Naive thymus-derived CD4-positive, alpha-beta T cell (primary cell): ENCODE results near the gene SLC7A1. TPM values are rescaled to one million over a fixed set of nuclear protein-coding genes. Genes with fewer than 3 reads are reported as not detected.

Experiments
- ATAC-seq: fragments of 150-1000 bp; cut with Tn5 transposase; 2 replicates; pipeline ENCODE4 v1.10.0; 2021; ENCODE audit warnings: mild to moderate bottlenecking, moderate library complexity
- CTCF ChIA-PET: fragments of 350-600 bp; sonication (Branson Sonifier 250); formaldehyde crosslinking; loops from one replicate; lab custom pipeline; 2021; ENCODE audit warnings: antibody characterized with exemption; lab: Charles Lee
- POLR2A ChIA-PET: fragments of 350-600 bp; sonication (Branson Sonifier 250); formaldehyde crosslinking; loops from one replicate; lab custom pipeline; 2021; ENCODE audit warnings: antibody characterized with exemption, inconsistent platforms; lab: Charles Lee
- DNase-seq, 9 donors: peaks; one replicate each; pipeline versions ENCODE4 v3.0.0 to v3.0.0-alpha.2; 2020 to 2022; ENCODE audit warnings: mixed read lengths in 1 of 9
- H3K27ac ChIP-seq: one replicate; pipeline ENCODE4 v1.7.0; 2013; ENCODE audit warnings: mild to moderate bottlenecking, low read depth, low read length, moderate library complexity
- H3K27me3 ChIP-seq, 2 donors: one replicate each; pipeline ENCODE4 v1.7.0; 2013; ENCODE audit warnings: low read length in 2 of 2, mild to moderate bottlenecking in 2 of 2, moderate library complexity in 2 of 2; ENCODE audit not compliant: control insufficient read depth in 2 of 2, insufficient read depth in 2 of 2
- H3K36me3 ChIP-seq, 3 experiments: 1 replicate in 2 of 3; 2 replicates in 1 of 3; pipeline ENCODE4 v1.7.0; 2013; ENCODE audit warnings: low read length in 3 of 3, mild to moderate bottlenecking in 3 of 3, moderate library complexity in 1 of 3; ENCODE audit not compliant: insufficient read depth in 3 of 3, control insufficient read depth in 2 of 3
- H3K4me1 ChIP-seq, 2 donors: one replicate each; pipeline ENCODE4 v1.7.0; 2013; ENCODE audit warnings: low read length in 2 of 2, mild to moderate bottlenecking in 2 of 2, moderate library complexity in 1 of 2; ENCODE audit not compliant: control insufficient read depth in 2 of 2, insufficient read depth in 2 of 2
- H3K4me3 ChIP-seq: 2 replicates; pipeline ENCODE4 v1.7.0; 2013; ENCODE audit warnings: mild to moderate bottlenecking, low read length
- H3K9me3 ChIP-seq, 3 experiments: 1 replicate in 2 of 3; 2 replicates in 1 of 3; pipeline ENCODE4 v1.7.0; 2013; ENCODE audit warnings: low read length in 3 of 3; ENCODE audit not compliant: control insufficient read depth in 2 of 3
- H3K27ac Mint-ChIP-seq, 9 donors: one replicate each; pipeline ENCODE4 v1.8.0; 2020 to 2022; ENCODE audit warnings: mixed read lengths in 9 of 9, mild to moderate bottlenecking in 8 of 9, moderate library complexity in 5 of 9, inconsistent platforms in 2 of 9
- H3K27me3 Mint-ChIP-seq, 5 donors: one replicate each; pipeline ENCODE4 v1.8.0; 2021 to 2022; ENCODE audit warnings: mixed read lengths in 5 of 5, mild to moderate bottlenecking in 1 of 5
- H3K36me3 Mint-ChIP-seq, 5 donors: one replicate each; pipeline ENCODE4 v1.8.0; 2020 to 2022; ENCODE audit warnings: mixed read lengths in 5 of 5, mild to moderate bottlenecking in 3 of 5, inconsistent platforms in 1 of 5
- H3K4me1 Mint-ChIP-seq, 7 donors: one replicate each; pipeline ENCODE4 v1.8.0; 2020 to 2022; ENCODE audit warnings: mixed read lengths in 7 of 7, mild to moderate bottlenecking in 3 of 7, inconsistent platforms in 1 of 7
- H3K4me3 Mint-ChIP-seq, 10 donors: one replicate each; pipeline ENCODE4 v1.8.0; 2020 to 2022; ENCODE audit warnings: mild to moderate bottlenecking in 10 of 10, mixed read lengths in 10 of 10, moderate library complexity in 6 of 10, inconsistent platforms in 2 of 10
- H3K9me3 Mint-ChIP-seq, 11 donors: one replicate each; pipeline ENCODE4 v1.8.0; 2020 to 2022; ENCODE audit warnings: mixed read lengths in 11 of 11, mild to moderate bottlenecking in 4 of 11, inconsistent platforms in 1 of 11, moderate library complexity in 1 of 11
- intact Hi-C, 2 donors: fragments of 100-400 bp; cut with micrococcal nuclease; formaldehyde crosslinking; loops; one replicate each; pipeline ENCODE4 v1.15.1; 2023
- polyA plus RNA-seq, 2 donors: library from polyadenylated mRNA; unstranded; fragments of 300-500 nt; fragmentation: Illumina TruSeq; gene quantifications; one replicate each; pipeline ENCODE4 v1.2.3, GENCODE V29; 2021
- total RNA-seq, 6 experiments: library from RNA in 5 of 6; stranded (reverse) in 5 of 6; gene quantifications; 1 replicate in 5 of 6; 2 replicates in 1 of 6; pipeline ENCODE4 v1.2.3 and lab custom pipeline; 2021 to 2026

Gene SLC7A1
- total and polyA plus RNA-seq, 7 experiments from 2014 or later = 4.9 to 63.8 (median 23.1) TPM

DNA sequence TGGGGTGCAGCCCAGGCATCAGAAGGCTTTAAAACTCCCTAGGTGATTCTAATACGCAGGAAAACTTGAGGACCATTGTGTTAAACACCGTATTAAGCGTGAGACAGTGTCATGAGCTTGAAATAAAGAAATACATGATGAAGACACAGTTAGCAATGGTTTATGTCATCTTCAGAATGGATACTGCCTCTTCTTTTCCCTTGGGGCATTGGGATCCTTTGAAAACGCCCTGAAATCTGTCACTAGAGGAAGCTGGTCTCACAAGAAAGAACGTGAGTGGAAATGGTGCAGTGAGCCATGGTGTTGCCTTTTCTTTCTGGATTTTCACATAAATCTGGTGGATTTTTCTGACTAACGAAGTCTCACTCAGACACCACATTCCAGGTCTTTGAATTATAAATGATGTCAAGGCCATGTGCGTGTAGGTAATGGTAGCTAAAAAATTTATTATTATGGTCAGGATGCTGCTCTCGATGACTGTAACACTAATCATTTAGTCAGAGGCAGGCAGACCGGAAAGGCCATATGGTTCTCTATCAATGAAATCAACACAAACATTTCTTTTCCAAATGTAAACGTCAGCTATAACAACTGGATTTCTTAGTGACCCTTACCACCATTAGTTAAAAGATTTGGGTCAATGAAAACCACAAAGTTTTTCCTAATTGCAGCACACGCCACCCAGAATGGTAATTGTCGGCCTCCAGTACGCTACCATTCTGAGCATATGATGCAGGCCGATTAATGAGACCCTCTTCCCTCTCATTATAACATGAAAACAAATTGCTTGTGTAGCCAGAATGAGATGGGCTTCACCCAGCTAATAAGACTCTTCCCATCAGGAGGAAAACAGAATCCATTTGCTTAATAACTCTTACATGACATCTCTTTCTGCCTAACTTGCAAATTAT is 105.6 kb downstream of the SLC7A1 start:
- POLR2A ChIA-PET = no interaction called here
- Histone ChIP-seq H3K27ac (no peak overlapping the region), H3K4me3 (no peak overlapping the region), H3K9me3 (no peaks in the 10 kb centered on the region), H3K27me3 (no peaks in the 10 kb centered on the region), H3K36me3 (no peaks in the 10 kb centered on the region), H3K4me1 (no peaks in the 10 kb centered on the region)
- CTCF ChIA-PET = interaction anchor here (0.7 kb wide), 1 partner anchor 12 kb away, joined by 3 read pairs; no protein-coding TSS in a partner anchor
- Mint-ChIP-seq H3K36me3 (no peaks in the 10 kb centered on the region), H3K4me3 (no peak overlapping the region), H3K27ac (no peak overlapping the region), H3K4me1 (no peaks in the 10 kb centered on the region), H3K9me3 (no peaks in the 10 kb centered on the region), H3K27me3 (peaks cover 2 to 23% (median 7%) of the 10 kb centered on the region in 5 donors)
- intact Hi-C loops = no loop called here
- ATAC-seq (no peak), DNase-seq (no peak)

DNA sequence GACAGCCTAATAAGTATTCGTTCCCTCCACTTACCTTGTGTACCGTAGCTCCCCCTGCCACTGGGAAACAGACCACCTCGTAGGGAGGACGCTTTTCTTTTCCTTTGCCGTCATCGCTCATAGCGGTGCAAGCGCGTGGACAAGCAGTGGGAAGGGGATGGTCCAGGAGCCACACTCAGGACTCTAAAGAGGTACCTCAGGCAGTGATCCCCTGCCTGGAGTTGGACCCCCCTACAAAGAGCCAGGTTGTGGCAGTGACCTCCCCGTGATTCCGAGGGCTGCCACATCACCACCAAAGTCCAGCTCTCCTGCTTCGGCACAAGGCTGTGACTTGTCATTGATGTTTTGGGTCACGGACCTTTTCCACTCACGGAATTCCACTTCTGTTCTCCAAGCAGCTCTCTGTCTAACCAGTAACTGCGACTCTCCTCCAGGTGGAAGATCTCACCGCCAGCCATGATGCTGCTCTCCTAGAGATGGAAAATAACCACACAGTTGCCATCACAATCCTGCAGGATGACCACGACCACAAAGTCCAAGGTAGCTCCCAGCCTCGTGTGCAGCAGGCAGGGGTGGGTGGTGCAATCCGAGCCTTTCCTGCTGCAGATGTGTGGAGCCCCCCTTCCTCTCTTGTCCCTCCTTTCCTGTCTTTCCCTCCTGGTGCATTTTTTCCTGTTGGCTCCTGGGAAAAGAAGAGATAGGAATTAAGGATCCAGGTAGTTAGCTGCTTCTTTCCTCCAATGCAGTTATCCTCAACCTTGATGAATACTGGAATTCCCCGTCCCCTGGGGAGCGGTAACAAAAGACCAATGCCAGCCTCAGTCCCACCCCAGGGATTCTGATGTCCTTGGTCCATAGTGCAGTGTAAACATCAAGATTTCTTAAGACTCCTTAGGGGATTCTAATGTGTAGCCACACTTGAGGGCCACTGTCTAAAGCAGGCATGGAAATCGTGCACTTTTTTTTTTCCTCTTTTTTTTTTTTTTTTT is 107.7 kb downstream of the SLC7A1 start:
- Histone ChIP-seq H3K4me3 (no peak overlapping the region), H3K27me3 (no peaks in the 10 kb centered on the region), H3K36me3 (no peaks in the 10 kb centered on the region), H3K27ac (no peak overlapping the region), H3K4me1 (no peaks in the 10 kb centered on the region), H3K9me3 (no peaks in the 10 kb centered on the region)
- DNase-seq (no peak), ATAC-seq (no peak)
- Mint-ChIP-seq H3K36me3 (no peaks in the 10 kb centered on the region), H3K27ac (no peak overlapping the region), H3K4me3 (no peak overlapping the region), H3K9me3 (no peaks in the 10 kb centered on the region), H3K4me1 (no peaks in the 10 kb centered on the region), H3K27me3 (peaks cover 0 to 14% (median 5%) of the 10 kb centered on the region in 5 donors)
- CTCF ChIA-PET = no interaction called here
- intact Hi-C loops = no loop called here
- POLR2A ChIA-PET = interaction anchor here (0.6 kb wide), 1 partner anchor 49 kb away, joined by 3 read pairs; no protein-coding TSS in a partner anchor

DNA sequence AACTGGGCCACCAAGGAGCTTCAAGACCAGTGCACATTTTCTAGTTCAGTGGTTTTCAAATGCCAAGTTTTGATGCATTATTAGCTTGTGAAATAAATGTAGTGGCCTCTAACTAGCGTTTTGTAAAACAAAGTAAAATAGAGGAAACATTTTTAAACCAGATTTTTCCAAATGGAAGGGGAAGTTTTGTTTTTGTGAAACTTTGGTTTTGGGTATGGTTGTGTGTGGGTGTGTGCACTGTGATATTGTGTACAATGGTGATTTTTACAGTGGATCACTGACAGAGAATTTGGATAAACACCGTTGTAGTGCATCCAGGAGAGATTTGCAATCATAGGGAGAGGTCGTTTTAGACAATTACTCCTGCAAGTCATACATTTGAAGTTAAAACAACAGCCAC is 108.9 kb downstream of the SLC7A1 start:
- DNase-seq = no peak
- Mint-ChIP-seq H3K9me3 (no peaks in the 10 kb centered on the region), H3K27ac (no peak overlapping the region), H3K4me1 (no peaks in the 10 kb centered on the region), H3K36me3 (no peaks in the 10 kb centered on the region), H3K4me3 (no peak overlapping the region), H3K27me3 (peaks cover 0 to 14% (median 5%) of the 10 kb centered on the region in 5 donors)
- no peaks in the 10 kb centered on the region for H3K4me1 ChIP-seq
- intact Hi-C loops = no loop called here
- H3K36me3 ChIP-seq = no peaks in the 10 kb centered on the region
- H3K9me3 ChIP-seq = no peaks in the 10 kb centered on the region
- no peaks in the 10 kb centered on the region for H3K27me3 ChIP-seq
- CTCF ChIA-PET = no interaction called here
- no peak for ATAC-seq
- H3K4me3 ChIP-seq = no peak overlapping the region
- H3K27ac ChIP-seq = no peak overlapping the region
- POLR2A ChIA-PET = no interaction called here

DNA sequence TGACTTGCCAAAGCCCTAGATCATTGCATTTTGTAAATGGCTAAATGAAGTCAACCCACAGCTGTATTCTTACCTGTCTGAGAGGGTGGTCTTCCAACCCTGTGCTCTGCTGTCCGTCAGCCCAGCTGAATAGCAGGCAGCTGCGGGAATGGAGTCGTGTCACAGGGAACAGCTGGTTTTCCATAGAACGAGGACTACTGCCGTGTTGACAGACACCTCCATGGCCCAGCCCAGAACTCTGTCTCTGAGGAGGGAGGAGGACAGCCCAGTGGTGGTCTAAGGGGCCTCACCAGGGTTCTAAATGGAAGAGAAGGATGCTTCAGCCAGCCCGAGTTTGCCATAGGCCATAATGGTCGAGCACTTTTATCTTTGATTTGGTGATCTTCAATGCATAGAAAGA is 110.7 kb downstream of the SLC7A1 start:
- H3K4me3 Mint-ChIP-seq = no peak overlapping the region
- Histone ChIP-seq H3K27me3 (no peaks in the 10 kb centered on the region), H3K27ac (no peak overlapping the region), H3K4me1 (no peaks in the 10 kb centered on the region), H3K9me3 (no peaks in the 10 kb centered on the region), H3K4me3 (no peak overlapping the region), H3K36me3 (no peaks in the 10 kb centered on the region)
- no peak overlapping the region for H3K27ac Mint-ChIP-seq
- ChIA-PET CTCF (no interaction called here), POLR2A (no interaction called here)
- H3K27me3 Mint-ChIP-seq = peaks cover 0 to 14% (median 5%) of the 10 kb centered on the region in 5 donors
- no peak for ATAC-seq
- intact Hi-C loops = no loop called here
- no peaks in the 10 kb centered on the region for H3K9me3 Mint-ChIP-seq
- H3K36me3 Mint-ChIP-seq = no peaks in the 10 kb centered on the region
- no peak for DNase-seq
- H3K4me1 Mint-ChIP-seq = no peaks in the 10 kb centered on the region

DNA sequence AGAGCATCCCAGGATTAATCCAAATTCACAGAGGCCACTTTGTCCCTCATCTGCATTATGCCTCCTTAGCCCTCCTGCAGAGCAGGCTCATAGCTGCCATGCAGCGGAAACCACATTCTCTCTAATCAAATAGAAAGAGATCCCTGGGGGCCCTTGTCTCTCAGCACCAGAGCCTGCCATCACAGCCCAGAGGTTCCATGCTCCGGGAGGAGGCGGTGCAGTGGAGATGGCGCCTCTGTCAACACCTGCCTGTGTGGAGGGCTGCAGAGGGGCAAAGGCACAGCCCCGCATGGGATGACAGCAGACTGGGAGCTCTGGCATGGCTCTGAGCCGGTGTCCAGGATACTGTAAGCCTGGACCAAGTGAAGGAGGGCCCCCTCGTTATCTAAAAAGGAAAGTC is 111.3 kb downstream of the SLC7A1 start:
- Mint-ChIP-seq H3K4me3 (no peak overlapping the region), H3K4me1 (no peaks in the 10 kb centered on the region), H3K36me3 (no peaks in the 10 kb centered on the region), H3K9me3 (no peaks in the 10 kb centered on the region), H3K27me3 (peaks cover 0 to 14% (median 5%) of the 10 kb centered on the region in 5 donors), H3K27ac (no peak overlapping the region)
- no peak for ATAC-seq
- intact Hi-C loops = no loop called here
- H3K27ac ChIP-seq = no peak overlapping the region
- no peak overlapping the region for H3K4me3 ChIP-seq
- no peaks in the 10 kb centered on the region for H3K9me3 ChIP-seq
- DNase-seq = no peak
- POLR2A ChIA-PET = no interaction called here
- CTCF ChIA-PET = no interaction called here
- H3K36me3 ChIP-seq = no peaks in the 10 kb centered on the region
- no peaks in the 10 kb centered on the region for H3K4me1 ChIP-seq
- no peaks in the 10 kb centered on the region for H3K27me3 ChIP-seq

DNA sequence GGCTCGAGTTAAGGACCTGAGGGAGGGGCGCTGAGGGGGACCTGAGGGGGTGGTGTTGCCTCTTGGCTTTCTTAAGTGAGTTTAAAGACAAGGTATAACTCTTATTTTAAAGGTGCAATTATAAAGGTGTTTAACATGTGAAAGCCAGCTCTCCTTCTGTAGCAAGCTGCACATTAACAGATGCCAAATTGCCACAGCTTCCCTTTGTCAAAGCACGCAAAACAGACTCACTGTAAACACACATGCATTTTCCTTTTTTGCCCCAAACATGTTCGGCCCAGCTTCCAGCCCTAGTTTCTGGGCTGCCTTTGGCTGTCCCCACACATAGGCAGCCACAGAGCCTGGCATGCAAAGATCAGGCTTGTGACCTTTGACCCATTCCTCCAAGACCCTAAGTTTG is 111.9 kb downstream of the SLC7A1 start:
- ChIA-PET CTCF (no interaction called here), POLR2A (no interaction called here)
- no peaks in the 10 kb centered on the region for H3K27me3 ChIP-seq
- no peak for ATAC-seq
- DNase-seq = no peak
- H3K36me3 Mint-ChIP-seq = no peaks in the 10 kb centered on the region
- H3K36me3 ChIP-seq = no peaks in the 10 kb centered on the region
- H3K4me1 Mint-ChIP-seq = no peaks in the 10 kb centered on the region
- intact Hi-C loops = no loop called here
- H3K27ac Mint-ChIP-seq = no peak overlapping the region
- H3K9me3 ChIP-seq = no peaks in the 10 kb centered on the region
- no peaks in the 10 kb centered on the region for H3K9me3 Mint-ChIP-seq
- no peak overlapping the region for H3K4me3 Mint-ChIP-seq
- H3K27me3 Mint-ChIP-seq = peaks cover 0 to 11% (median 5%) of the 10 kb centered on the region in 5 donors
- H3K4me3 ChIP-seq = no peak overlapping the region
- no peaks in the 10 kb centered on the region for H3K4me1 ChIP-seq
- no peak overlapping the region for H3K27ac ChIP-seq
